NCI-H1092 treated with DMSO at 0.1 percent for 48 hours (cell line): ENCODE measurements around the gene NDUFS6.
"Not testable (repeated sequence)": the region's sequence is repeated elsewhere in the genome, so short reads cannot be mapped to it uniquely, and the experiment has no call there.

Experiments used
- DNase-seq: peaks from one replicate; lab custom pipeline; 2025; lab: John Stamatoyannopoulos, UW

The NDUFS6 gene

GRCh38 chr5:1798589-1798988, 2.6 kb upstream of the NDUFS6 start:
- not testable (repeated sequence) for DNase-seq

GRCh38 chr5:1799110-1799601, 2.1 kb upstream of the NDUFS6 start:
- DNase-seq: no peak

GRCh38 chr5:1799602-1800471, 1.4 kb upstream of the NDUFS6 start, which contains the start of gene MRPL36:
Gene MRPL36 (minus strand): TSS chr5:1799837. CDS start chr5:1798935, 902 bp downstream.
- peak; percentile 76 for DNase-seq

- peak; percentile 57 for DNase-seq
These were observed 560 bp upstream of the NDUFS6 start for GRCh38 chr5:1800472-1801221.

GRCh38 chr5:1801967-1802295, 724 bp downstream of the NDUFS6 start:
- peak; percentile 36 for DNase-seq

GRCh38 chr5:1803192-1803591, 2.0 kb downstream of the NDUFS6 start:
- DNase-seq: no peak

- no peak for DNase-seq
These were observed 2.9 kb downstream of the NDUFS6 start for GRCh38 chr5:1804001-1804690.

GRCh38 chr5:1805326-1805725, 4.1 kb downstream of the NDUFS6 start:
- no peak for DNase-seq

- no peak for DNase-seq
These were observed 4.5 kb downstream of the NDUFS6 start for GRCh38 chr5:1805736-1806135.

- no peak for DNase-seq
These were observed 5.0 kb downstream of the NDUFS6 start for GRCh38 chr5:1806199-1806598.

GRCh38 chr5:1806974-1807373, 5.8 kb downstream of the NDUFS6 start:
- DNase-seq: no peak

GRCh38 chr5:1807451-1808185, 6.4 kb downstream of the NDUFS6 start:
- DNase-seq: no peak

GRCh38 chr5:1808439-1808838, 7.2 kb downstream of the NDUFS6 start:
- DNase-seq: no peak

GRCh38 chr5:1809416-1810035, 8.3 kb downstream of the NDUFS6 start:
- DNase-seq: no peak

- DNase-seq: no peak
These were observed 9.4 kb downstream of the NDUFS6 start for GRCh38 chr5:1810581-1811101.

GRCh38 chr5:1814183-1815020, 13.2 kb downstream of the NDUFS6 start:
- DNase-seq: no peak

GRCh38 chr5:1815071-1815786, 14.0 kb downstream of the NDUFS6 start:
- no peak for DNase-seq

- no peak for DNase-seq
These were observed 14.7 kb downstream of the NDUFS6 start for GRCh38 chr5:1815881-1816292.

- not testable (repeated sequence) for DNase-seq
These were observed 15.4 kb downstream of the NDUFS6 start for GRCh38 chr5:1816495-1817089.
